Body of pancreas (tissue), 4 donors: ENCODE results near the gene ABCC9.

ENCODE experiments used
- CTCF ChIP-seq, 7 experiments: fragments of 450-650 bp in 4 of 7; fragments of 200-600 bp in 3 of 7; sonication (generic) in 3 of 7; IDR thresholded peaks; one replicate each; pipeline ENCODE4 v1.5.1; 2016 to 2019; ENCODE audit warnings: antibody characterized with exemption in 7 of 7
- POLR2A ChIP-seq, 3 donors: fragments of 450-650 bp; IDR thresholded peaks; one replicate each; pipeline ENCODE4 v1.6.1; 2016; ENCODE audit warnings: antibody characterized with exemption in 3 of 3, mild to moderate bottlenecking in 2 of 3

DNA sequence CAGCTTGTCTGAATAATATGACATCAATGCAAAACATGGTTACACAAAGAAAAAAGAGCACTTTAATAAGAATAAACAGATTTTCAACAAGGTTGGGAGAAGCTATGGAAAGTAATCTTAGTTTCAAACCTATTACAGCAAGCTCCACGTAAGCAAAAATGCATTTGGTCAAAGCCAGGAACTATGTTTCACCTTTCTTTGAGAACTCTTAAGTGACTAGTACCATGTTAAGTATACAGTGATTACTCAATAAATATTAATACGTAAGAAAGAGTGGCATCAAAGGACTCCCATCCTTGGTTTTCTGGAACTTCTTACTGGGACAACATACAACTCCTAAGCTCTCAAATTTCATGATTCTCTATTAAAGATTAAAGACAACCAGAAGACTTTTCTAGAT lies 80.7 kb downstream of the ABCC9 start:
- TF ChIP-seq CTCF (IDR thresholded peaks at IDR 0.05) = no peak
- TF ChIP-seq POLR2A (IDR thresholded peaks at IDR 0.05) = no peak
